T-helper 9 cell (primary cell): ENCODE measurements around the gene ARHGAP26.
"Not testable (repeated sequence)": the region's sequence is repeated elsewhere in the genome, so short reads cannot be mapped to it uniquely, and the experiment has no call there.

Source experiments
- DNase-seq: peaks from one replicate; pipeline ENCODE4 v3.0.0-alpha.2; 2020

Gene ARHGAP26

DNA sequence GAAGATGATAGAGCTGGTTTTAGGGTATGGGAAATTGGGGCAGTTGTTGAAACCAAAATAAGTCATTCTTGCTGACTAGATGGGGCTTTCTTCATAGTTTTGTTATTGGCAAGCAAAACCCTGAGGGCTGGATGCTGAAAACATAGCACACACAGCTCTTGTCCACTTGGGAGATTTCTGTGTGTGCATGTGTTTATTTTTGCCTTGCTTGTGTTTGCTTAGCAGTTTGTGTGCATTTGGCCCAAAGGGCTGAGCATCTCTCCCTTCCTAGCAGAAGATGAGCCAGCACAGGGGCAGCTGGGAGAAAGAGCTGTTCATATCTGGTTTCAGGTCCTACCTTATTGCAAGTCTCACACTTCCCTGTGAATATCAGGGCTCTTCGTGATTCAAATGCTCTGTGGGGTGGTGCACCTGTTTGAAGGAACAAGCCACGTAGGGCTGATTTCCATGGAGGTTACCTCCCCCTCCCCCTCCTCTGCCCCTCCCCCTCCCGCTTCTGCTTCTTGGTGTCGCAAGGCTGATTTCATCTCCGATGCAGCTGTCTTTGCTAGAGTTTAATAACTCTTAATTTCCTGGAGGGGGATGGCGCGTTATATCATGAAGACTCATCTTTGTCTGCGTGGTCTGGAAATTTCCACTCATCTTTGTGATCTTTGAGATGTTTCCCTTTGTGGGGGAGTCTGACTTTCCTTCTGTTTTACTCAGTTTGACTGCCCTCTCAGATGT, 296.5 kb downstream of the ARHGAP26 start:
- no peak for DNase-seq

DNA sequence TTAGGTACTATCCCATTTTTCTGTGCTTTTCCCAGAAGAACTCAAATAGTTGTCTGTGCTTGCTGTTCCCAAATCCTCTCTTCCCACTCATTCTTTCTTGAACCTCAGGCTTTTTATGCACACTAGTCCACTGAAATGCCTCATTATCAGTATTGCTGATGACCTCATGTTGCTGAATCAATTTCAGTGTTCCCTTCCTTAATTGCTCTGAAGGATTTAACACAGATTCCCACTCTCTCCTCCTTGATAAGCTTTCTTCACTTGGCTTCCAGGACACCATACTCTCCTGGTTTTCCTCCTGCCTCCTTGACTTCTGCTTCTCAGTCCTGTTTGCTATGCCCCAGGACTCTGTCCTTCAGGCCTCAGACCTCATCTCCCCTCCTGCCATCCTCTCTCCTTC, 298.5 kb downstream of the ARHGAP26 start:
- DNase-seq: no peak

- no peak for DNase-seq
Observed at GRCh38 chr5:143071927-143072326, 301.8 kb downstream of the ARHGAP26 start.

- no peak for DNase-seq
Observed at GRCh38 chr5:143072734-143073133, 302.6 kb downstream of the ARHGAP26 start.

DNA sequence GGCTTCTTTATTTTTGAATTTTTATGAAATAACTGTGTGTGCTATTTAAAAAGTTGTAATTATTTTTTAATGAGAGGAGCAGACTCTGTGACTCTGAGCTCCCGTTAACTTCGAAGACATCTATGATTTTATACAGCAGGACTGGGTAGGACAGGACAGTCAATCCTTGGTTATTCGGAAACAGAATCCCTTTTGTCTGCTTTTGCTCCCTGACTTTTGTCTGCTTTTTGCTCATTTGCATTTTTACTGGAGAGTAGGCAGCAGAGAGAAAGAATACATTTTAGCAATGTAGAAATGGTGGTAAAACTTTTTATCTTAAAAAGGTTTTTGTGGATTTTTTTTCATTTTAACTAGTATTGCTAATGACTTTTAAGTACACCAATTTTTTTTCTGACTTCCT, 303.6 kb downstream of the ARHGAP26 start:
- no peak for DNase-seq

DNA sequence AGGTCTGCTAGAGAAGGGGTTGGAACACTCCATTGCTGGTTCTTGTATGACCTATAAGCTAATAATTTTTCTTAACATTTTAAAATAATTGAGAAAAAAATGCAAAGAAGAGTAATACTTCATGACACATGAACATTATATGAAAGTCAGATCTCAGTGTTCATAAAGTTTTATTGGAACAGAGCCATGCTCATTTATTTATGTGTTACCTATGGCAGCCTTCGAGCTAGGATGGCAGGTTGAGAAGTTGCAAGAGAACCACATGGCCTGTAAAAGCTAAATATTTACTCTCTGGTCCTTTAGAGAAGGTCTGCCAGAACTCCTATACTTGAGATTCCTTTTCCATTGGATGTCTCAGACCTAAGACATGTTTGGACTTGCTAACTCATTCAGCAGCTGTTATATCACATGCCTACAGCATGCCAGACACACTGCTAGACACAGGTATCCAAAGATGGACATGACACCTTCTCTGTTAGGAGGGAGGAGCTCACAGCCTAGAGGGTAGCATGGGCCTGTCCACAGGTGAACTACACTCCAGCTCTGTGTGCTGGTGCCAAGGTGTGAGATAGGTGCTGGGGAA, 304.3 kb downstream of the ARHGAP26 start:
- no peak for DNase-seq

GRCh38 chr5:143076377-143076776, 306.2 kb downstream of the ARHGAP26 start:
- DNase-seq: no peak

DNA sequence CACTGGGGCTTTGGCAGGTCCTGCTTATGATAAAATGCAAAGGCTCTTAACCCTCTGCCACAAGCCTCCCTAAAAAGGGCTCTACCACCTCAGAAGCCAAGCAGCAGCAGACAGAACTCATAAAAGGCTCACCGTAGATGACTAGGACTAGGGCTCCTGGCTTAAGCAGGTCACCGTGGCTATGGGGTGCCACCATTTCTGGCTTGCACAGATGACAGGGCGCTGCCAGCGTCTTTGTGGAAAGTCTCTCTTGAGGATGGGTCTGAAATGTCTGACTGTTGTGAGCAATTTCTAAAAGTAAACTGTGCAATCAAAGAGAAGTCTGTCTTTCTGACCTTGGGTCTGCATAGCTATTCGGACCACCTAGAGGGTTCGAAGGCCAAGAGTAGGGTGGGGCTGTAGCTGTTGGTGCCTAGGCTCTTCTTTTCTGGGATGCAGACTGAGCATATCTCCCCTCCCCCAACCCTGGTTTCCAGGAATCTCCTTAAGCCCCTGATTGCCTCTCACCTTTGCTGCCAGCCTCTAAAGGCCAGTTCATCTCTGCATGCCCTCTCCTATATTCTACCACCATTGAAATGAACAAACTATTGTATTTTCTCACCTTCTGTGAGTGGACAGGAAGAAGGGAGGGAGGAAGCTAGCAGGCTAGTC, 307.4 kb downstream of the ARHGAP26 start:
- DNase-seq: no peak

- DNase-seq: no peak
Observed at GRCh38 chr5:143078313-143078712, 308.1 kb downstream of the ARHGAP26 start.

GRCh38 chr5:143078971-143079370, 308.8 kb downstream of the ARHGAP26 start:
- DNase-seq: no peak

- DNase-seq: no peak
Observed at GRCh38 chr5:143080407-143080806, 310.2 kb downstream of the ARHGAP26 start.

GRCh38 chr5:143080982-143081381, 310.8 kb downstream of the ARHGAP26 start:
- no peak for DNase-seq

- DNase-seq: no peak
Observed at GRCh38 chr5:143083006-143083405, 312.8 kb downstream of the ARHGAP26 start.

GRCh38 chr5:143084407-143084806, 314.2 kb downstream of the ARHGAP26 start:
- DNase-seq: no peak

DNA sequence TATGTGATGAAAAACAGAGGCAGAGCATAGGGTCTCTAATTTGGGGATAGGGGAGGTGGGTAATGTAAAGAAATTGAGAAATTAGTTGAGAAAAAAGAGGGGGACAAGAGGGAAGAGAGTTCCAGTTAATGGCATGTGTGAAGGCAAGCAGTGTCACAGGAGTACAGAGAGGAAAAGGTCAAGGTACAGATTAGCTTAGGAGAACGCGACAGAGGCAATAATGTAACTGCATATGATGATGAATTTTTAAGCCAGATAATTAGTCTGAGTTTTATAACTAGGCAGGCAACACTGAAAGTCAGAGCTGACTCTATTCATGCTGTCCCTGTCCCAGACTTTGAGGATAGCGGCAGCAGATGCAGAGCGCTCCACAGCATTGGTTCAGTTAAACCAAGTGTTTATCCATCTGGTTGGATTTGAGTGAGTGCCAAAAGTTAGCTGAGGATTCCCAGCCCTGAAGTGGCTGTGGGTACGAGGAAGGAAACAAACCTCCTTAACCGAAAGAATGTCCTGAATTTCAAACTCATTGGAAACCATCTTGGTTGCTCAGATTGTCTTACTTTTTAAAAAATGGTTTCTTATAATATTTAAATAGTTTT, 315.2 kb downstream of the ARHGAP26 start:
- no peak for DNase-seq

DNA sequence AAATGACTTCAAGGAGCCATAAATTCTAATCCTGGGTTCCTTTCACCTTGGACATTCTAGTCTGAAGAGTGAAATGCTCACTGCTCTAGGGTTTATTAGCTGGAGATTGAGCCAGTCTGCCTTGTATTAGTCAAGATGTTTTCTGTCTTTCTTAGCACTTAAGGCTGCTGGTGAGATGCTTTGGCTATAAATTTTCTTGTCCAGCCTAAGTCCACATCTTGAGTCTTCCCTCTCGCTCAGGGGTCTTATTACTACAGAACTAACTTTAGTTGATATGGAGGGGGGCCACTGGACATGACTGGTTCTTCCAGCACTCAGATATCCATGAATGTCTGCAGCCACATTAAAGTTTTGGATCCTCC, 316.4 kb downstream of the ARHGAP26 start:
- no peak for DNase-seq

DNA sequence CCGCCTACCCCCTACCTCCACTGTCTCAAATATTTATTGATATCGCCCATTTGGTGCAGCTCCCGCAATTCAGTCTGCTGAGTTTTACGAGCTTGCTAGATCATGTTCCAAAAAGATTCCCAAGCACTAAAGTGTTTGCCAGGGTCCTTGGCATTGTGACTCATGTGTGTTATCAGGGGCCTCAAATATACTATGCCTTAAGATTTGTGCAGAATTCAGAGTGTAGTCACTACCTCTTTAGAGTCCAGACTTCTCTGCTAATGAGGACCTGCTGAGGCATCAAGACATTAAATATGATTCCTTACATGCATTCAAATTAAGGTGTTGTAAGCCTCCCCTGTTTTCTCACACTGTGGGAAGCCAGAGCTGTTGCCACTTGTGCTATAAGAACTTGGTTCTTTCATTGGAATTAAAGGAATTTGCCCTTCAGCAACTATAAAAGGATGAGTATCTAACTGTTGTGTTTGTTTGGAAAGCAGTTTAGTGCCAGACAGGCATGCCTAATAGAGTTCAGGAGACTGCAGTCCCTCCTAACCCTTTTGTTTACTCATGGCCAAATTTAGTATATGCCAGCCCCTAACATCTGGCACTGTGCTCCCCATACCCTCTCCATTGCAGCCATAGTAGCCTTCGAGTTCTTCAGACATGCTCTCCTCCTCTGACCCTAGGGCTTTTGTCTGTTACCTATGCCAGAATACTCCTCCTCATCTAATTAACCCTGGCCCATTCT, 316.9 kb downstream of the ARHGAP26 start:
- DNase-seq: no peak

GRCh38 chr5:143088702-143089101, 318.5 kb downstream of the ARHGAP26 start:
- not testable (repeated sequence) for DNase-seq

GRCh38 chr5:143090044-143090443, 319.9 kb downstream of the ARHGAP26 start:
- DNase-seq: not testable (repeated sequence)

- DNase-seq: not testable (repeated sequence)
Observed at GRCh38 chr5:143092711-143093451, 322.7 kb downstream of the ARHGAP26 start.

- DNase-seq: no peak
Observed at GRCh38 chr5:143093452-143094086, 323.4 kb downstream of the ARHGAP26 start.

- DNase-seq: no peak
Observed at GRCh38 chr5:143094087-143094521, 323.9 kb downstream of the ARHGAP26 start.
